Peyer's patch (tissue), 4 donors: Measurements from ENCODE around the gene SMG9.

Experiments used
- POLR2A ChIP-seq, 2 donors: fragments of 450-650 bp; IDR thresholded peaks; one replicate each; pipeline ENCODE4 v1.5.1; 2017; ENCODE audit warnings: antibody characterized with exemption in 2 of 2, mild to moderate bottlenecking in 2 of 2, moderate library complexity in 2 of 2
- TF ChIP-seq, protein P1 (sequence below), 6 experiments: fragments of 450-650 bp in 4 of 6; fragments of 200-600 bp in 2 of 6; sonication (generic) in 1 of 6; IDR thresholded peaks; one replicate each; pipeline ENCODE4 v1.5.1; 2017 to 2019; ENCODE audit warnings: antibody characterized with exemption in 6 of 6, mild to moderate bottlenecking in 3 of 6, moderate library complexity in 1 of 6

DNA sequence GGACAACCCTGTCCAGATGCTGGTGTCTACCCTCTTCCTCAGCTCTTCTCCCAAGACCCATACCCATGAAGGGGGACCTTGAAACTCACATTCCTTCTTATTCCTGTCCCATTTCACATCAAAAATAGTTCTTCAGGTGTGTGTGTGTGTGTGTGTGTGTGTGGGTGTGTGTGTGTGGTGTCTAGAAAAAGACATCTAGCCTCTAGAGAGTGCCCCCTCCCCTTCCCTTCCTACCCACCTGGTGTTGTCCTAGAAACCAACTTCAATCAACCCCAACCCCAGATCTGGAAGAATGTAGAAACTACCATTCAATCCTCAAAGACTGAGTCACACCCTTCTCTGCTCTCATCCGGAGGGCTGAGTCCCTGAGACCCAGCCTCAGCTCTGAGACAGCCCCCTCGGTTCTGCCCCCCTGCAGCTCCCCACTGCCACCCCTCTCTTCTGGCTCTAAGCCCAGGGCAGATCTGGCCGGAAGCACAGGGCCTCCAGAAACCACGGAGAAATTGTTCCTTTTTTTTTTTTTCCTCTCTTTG, 22.5 kb upstream of the SMG9 start:
- TF ChIP-seq, protein P1, sequence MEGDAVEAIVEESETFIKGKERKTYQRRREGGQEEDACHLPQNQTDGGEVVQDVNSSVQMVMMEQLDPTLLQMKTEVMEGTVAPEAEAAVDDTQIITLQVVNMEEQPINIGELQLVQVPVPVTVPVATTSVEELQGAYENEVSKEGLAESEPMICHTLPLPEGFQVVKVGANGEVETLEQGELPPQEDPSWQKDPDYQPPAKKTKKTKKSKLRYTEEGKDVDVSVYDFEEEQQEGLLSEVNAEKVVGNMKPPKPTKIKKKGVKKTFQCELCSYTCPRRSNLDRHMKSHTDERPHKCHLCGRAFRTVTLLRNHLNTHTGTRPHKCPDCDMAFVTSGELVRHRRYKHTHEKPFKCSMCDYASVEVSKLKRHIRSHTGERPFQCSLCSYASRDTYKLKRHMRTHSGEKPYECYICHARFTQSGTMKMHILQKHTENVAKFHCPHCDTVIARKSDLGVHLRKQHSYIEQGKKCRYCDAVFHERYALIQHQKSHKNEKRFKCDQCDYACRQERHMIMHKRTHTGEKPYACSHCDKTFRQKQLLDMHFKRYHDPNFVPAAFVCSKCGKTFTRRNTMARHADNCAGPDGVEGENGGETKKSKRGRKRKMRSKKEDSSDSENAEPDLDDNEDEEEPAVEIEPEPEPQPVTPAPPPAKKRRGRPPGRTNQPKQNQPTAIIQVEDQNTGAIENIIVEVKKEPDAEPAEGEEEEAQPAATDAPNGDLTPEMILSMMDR (IDR thresholded peaks at IDR 0.05): no peak
- TF ChIP-seq POLR2A (IDR thresholded peaks at IDR 0.05): no peak
